Stimulated activated naive CD8-positive, alpha-beta T cell treated with anti-CD3 and anti-CD28 coated beads, Interleukin-15, Interleukin-2, amounts not matched to agents 100 ng/mL and 50 ng/mL, for 24 hours (primary cell): Measurements from ENCODE around the gene TBC1D3E.
"Not testable (repeated sequence)": the region's sequence is repeated elsewhere in the genome, so short reads cannot be mapped to it uniquely, and the experiment has no call there.

ENCODE experiments used
- H3K27ac Mint-ChIP-seq: one replicate; pipeline ENCODE4 v1.8.0; 2021; ENCODE audit warnings: mild to moderate bottlenecking, mixed read lengths
- H3K27me3 Mint-ChIP-seq: one replicate; pipeline ENCODE4 v1.8.0; 2021; ENCODE audit warnings: mixed read lengths
- H3K36me3 Mint-ChIP-seq: one replicate; pipeline ENCODE4 v1.8.0; 2021; ENCODE audit warnings: low read depth, mixed read lengths
- H3K4me1 Mint-ChIP-seq: one replicate; pipeline ENCODE4 v1.8.0; 2021; ENCODE audit warnings: low read depth, mixed read lengths
- H3K4me3 Mint-ChIP-seq: one replicate; pipeline ENCODE4 v1.8.0; 2021; ENCODE audit warnings: mild to moderate bottlenecking, mixed read lengths
- H3K9me3 Mint-ChIP-seq: one replicate; pipeline ENCODE4 v1.8.0; 2021; ENCODE audit warnings: mixed read lengths

Gene TBC1D3E

GRCh38 chr17:38127651-38128050 is at the start of gene TBC1D3E:
Gene TBC1D3E, plus strand, starts transcription at chr17:38127951. Its CDS starts 1,545 bp downstream, at chr17:38129496.
- H3K4me1 Mint-ChIP-seq, H3K9me3 Mint-ChIP-seq, H3K4me3 Mint-ChIP-seq, H3K27me3 Mint-ChIP-seq, H3K36me3 Mint-ChIP-seq, H3K27ac Mint-ChIP-seq: not testable (repeated sequence)

DNA sequence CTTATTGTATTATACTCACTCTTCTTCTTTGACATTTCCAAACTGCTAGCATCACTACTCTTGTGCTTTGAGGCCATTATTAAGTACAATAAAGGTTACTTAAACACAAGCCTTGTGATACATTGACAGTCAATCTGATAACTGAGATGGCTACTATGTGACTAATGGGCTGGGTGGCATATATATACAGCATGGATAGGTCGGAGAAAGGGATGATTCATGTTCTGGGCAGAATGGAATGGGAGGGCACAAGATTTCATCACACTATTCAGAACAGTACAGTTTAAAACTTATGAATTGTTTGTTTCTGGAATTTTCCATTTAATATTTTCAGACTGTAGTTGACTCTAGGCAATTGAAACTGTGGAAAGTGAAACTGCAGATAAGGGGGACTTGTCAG is 40.4 kb upstream of the TBC1D3E start:
- H3K4me1 Mint-ChIP-seq, H3K36me3 Mint-ChIP-seq, H3K27me3 Mint-ChIP-seq, H3K9me3 Mint-ChIP-seq, H3K27ac Mint-ChIP-seq, H3K4me3 Mint-ChIP-seq: not testable (repeated sequence)

DNA sequence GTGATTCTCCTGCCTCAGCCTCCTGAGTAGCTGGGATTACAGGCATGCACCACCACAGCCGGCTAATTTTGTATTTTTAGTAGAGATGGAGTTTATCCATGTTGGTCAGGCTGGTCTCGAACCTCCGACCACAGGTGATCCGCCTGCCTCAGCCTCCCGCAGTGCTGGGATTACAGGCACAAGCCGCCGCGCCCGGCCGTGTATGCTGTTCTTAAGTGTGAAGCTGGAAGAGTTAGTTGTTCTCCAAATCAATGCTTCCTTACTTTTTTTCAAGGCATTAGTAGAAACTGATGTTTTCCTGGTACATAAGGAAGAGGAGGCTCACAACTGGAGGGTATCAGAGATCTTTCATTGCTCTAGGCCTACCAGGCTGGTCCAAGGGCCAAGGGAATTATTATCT is 39.6 kb upstream of the TBC1D3E start:
- not testable (repeated sequence) for H3K9me3 Mint-ChIP-seq, H3K27me3 Mint-ChIP-seq, H3K36me3 Mint-ChIP-seq, H3K4me3 Mint-ChIP-seq, H3K4me1 Mint-ChIP-seq, H3K27ac Mint-ChIP-seq

- not testable (repeated sequence) for H3K27ac Mint-ChIP-seq, H3K9me3 Mint-ChIP-seq, H3K27me3 Mint-ChIP-seq, H3K4me3 Mint-ChIP-seq, H3K4me1 Mint-ChIP-seq, H3K36me3 Mint-ChIP-seq
These were observed 33.6 kb upstream of the TBC1D3E start for GRCh38 chr17:38094059-38094694.

- not testable (repeated sequence) for H3K36me3 Mint-ChIP-seq, H3K9me3 Mint-ChIP-seq, H3K4me1 Mint-ChIP-seq, H3K27ac Mint-ChIP-seq, H3K27me3 Mint-ChIP-seq, H3K4me3 Mint-ChIP-seq
These were observed 28.5 kb upstream of the TBC1D3E start for GRCh38 chr17:38099262-38099661.

DNA sequence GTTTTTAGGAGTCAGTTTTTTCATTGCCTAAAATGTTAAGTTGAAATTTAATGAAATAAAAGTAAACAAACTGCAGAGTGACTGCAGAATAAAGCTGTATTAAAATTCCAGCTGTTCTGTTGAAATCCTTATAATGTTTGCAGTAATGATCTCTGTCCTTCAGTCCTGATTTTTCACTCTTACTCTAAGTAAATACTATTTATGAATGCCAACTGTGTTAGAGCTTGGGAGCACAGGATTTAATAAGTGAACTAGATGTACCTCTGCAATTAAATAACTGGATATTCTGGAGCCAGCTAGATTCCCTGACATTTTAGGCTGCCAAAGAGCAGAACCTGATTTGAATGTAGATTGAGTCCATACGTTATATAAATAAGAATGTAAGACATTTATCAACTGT is 7.9 kb upstream of the TBC1D3E start:
- not testable (repeated sequence) for H3K27ac Mint-ChIP-seq, H3K27me3 Mint-ChIP-seq, H3K4me3 Mint-ChIP-seq, H3K36me3 Mint-ChIP-seq, H3K4me1 Mint-ChIP-seq, H3K9me3 Mint-ChIP-seq

DNA sequence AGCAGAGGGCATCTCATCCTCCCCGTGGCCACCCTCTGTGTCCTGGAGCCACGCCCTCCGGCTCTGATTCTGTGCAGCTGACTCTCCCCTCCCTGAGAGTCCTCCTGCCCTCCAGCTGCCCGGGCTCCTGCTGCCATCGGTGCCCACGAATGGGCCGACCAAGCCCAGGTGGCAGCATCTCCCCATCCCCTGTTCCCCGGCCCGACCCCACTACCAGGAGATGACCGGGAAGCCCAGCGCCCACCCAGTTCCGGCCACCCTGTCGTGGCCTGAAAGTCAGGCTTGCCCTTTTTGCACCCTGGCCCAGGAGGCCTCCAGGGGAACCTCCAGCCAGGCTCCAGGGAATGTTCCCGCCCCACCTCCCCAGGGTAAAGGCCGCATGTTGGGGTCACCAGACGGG is 7.1 kb downstream of the TBC1D3E start:
- H3K4me1 Mint-ChIP-seq, H3K27ac Mint-ChIP-seq, H3K27me3 Mint-ChIP-seq, H3K4me3 Mint-ChIP-seq, H3K36me3 Mint-ChIP-seq, H3K9me3 Mint-ChIP-seq: not testable (repeated sequence)
